H1 (cell line): ENCODE results near the gene TMEM41A. TPM values are rescaled to one million over a fixed set of nuclear protein-coding genes. Genes with fewer than 3 reads are reported as not detected.

Source experiments
- ASH2L ChIP-seq: fragments of 200-600, 300-600 bp; sonication (generic); IDR thresholded peaks from one replicate; pipeline ENCODE4 v1.7.1; 2017; ENCODE audit warnings: low read length
- EZH2 ChIP-seq: fragments of 200-600 bp; sonication (generic); IDR thresholded peaks from 2 replicates; pipeline ENCODE4 v1.7.1; 2012; ENCODE audit warnings: low read depth, mild to moderate bottlenecking, moderate library complexity, low read length, inconsistent platforms; ENCODE audit not compliant: severe bottlenecking
- KDM4A ChIP-seq: IDR thresholded peaks from one replicate; pipeline ENCODE4 v1.7.1; 2012; ENCODE audit warnings: low read depth, mild to moderate bottlenecking, moderate library complexity, low read length, inconsistent platforms; ENCODE audit not compliant: severe bottlenecking
- POU5F1 ChIP-seq: IDR thresholded peaks from 2 replicates; pipeline ENCODE4 v1.6.1; 2011; ENCODE audit warnings: low read depth, mild to moderate bottlenecking, low read length, moderate library complexity
- TAF1 ChIP-seq: IDR thresholded peaks from 2 replicates; pipeline ENCODE4 v1.6.1; 2011; ENCODE audit warnings: mild to moderate bottlenecking, low read depth, low read length
- polyA plus RNA-seq, 7 experiments: library from polyadenylated mRNA; depleted of rRNA in 3 of 7; stranded (reverse) in 5 of 7; unstranded in 2 of 7; fragments of >200 nt in 5 of 7; fragments of 200-250 nt in 2 of 7; gene quantifications; 1 replicate in 5 of 7; 2 replicates in 1 of 7; 4 replicates in 1 of 7; pipeline versions ENCODE4 v1.2.1 to v1.2.3, GENCODE V29; 2011 to 2013; ENCODE audit warnings: missing spikeins in 2 of 7, mixed read lengths in 2 of 7
- total RNA-seq: library from RNA; stranded (reverse); fragmentation: NEBNext Ultra II Directional; extraction: Animal tissue kit (Norgen Biotek cat#: 25700); gene quantifications from 2 replicates; pipeline ENCODE4 v1.2.1, GENCODE V29; 2021
- TF ChIP-seq, protein P1 (sequence below): IDR thresholded peaks from 2 replicates; pipeline ENCODE4 v1.6.1; 2011; ENCODE audit warnings: low read length, improper control_type of control experiment

Gene TMEM41A
- total and polyA plus RNA-seq, 2 of the 8 experiments (the other 6 are each of a cell fraction or from before 2014, with no cell fraction given): 14.1 to 17.5 TPM

DNA sequence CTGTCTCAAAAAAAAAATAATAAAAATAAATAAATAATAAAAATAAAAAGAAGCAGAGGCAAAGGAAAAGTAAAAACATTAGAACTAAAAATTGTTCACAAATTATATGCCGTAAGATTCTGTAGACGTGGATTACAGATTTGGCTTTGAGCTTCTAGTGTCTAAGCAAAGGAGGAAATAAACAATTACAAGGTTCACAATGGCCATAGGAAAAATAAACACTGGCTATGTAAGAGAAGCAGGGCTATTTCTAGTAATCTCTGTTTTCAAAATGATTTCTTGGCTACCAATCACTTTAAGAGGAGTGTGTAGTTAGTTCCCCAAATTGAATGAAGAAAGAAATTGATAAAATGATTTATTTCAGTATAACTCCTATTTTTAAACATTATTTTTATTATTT, 54.5 kb downstream of the TMEM41A start (continued):
- TF ChIP-seq TAF1 (no peak), KDM4A (no peak), EZH2 (no peak), POU5F1 (no peak), ASH2L (no peak)
- TF ChIP-seq, protein P1, sequence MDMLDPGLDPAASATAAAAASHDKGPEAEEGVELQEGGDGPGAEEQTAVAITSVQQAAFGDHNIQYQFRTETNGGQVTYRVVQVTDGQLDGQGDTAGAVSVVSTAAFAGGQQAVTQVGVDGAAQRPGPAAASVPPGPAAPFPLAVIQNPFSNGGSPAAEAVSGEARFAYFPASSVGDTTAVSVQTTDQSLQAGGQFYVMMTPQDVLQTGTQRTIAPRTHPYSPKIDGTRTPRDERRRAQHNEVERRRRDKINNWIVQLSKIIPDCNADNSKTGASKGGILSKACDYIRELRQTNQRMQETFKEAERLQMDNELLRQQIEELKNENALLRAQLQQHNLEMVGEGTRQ: no peak
